WTC11 (cell line): ENCODE data around the gene NEMP2. TPM values are rescaled to one million over a fixed set of nuclear protein-coding genes. Genes with fewer than 3 reads are reported as not detected.

Source experiments
- ATAC-seq: fragments of 200-7000 bp; cut with Tn5 transposase; 2 replicates; pipeline ENCODE4 v1.10.0; 2021; ENCODE audit warnings: mild to moderate bottlenecking, moderate library complexity
- CTCF ChIA-PET: fragments of 300-600 bp; sonication (Branson Sonifier 250); formaldehyde crosslinking; loops from one replicate; lab custom pipeline; 2021; ENCODE audit warnings: antibody characterized with exemption; lab: Charles Lee
- POLR2A ChIA-PET: fragments of 350-600 bp; sonication (Branson Sonifier 250); formaldehyde crosslinking; loops from one replicate; lab custom pipeline; 2021; ENCODE audit warnings: antibody characterized with exemption; lab: Charles Lee
- DNase-seq: peaks from one replicate; pipeline ENCODE4 v3.0.0; 2021; ENCODE audit warnings: low spot score
- H3K27ac Mint-ChIP-seq: 2 replicates; pipeline ENCODE4 v1.8.0; 2021; ENCODE audit warnings: mixed read lengths
- H3K27me3 Mint-ChIP-seq: 2 replicates; pipeline ENCODE4 v1.8.0; 2021; ENCODE audit warnings: low read depth, mild to moderate bottlenecking, moderate library complexity, mixed read lengths
- H3K36me3 Mint-ChIP-seq: 2 replicates; pipeline ENCODE4 v1.8.0; 2021; ENCODE audit warnings: mixed read lengths
- H3K4me1 Mint-ChIP-seq: 2 replicates; pipeline ENCODE4 v1.8.0; 2022; ENCODE audit warnings: mixed read lengths
- H3K4me3 Mint-ChIP-seq: 2 replicates; pipeline ENCODE4 v1.8.0; 2021; ENCODE audit warnings: mild to moderate bottlenecking, moderate library complexity, mixed read lengths
- H3K9me3 Mint-ChIP-seq: 2 replicates; pipeline ENCODE4 v1.8.0; 2021; ENCODE audit warnings: mixed read lengths
- AFF4 ChIP-seq: sonication (generic); formaldehyde crosslinking; IDR thresholded peaks from 2 replicates; pipeline ENCODE4 v1.8.1; 2023; ENCODE audit warnings: mild to moderate bottlenecking, missing genetic modification reagents, borderline replicate concordance
- AR ChIP-seq: fragments of 250-450 bp; sonication (Bioruptor Pico); IDR thresholded peaks from 2 replicates; pipeline ENCODE4 v1.9.0; 2021; ENCODE audit warnings: mild to moderate bottlenecking
- ARID4B ChIP-seq: sonication (generic); formaldehyde crosslinking; IDR thresholded peaks from 2 replicates; pipeline ENCODE4 v1.8.0; 2023; ENCODE audit warnings: missing genetic modification reagents, mild to moderate bottlenecking, borderline replicate concordance
- CBFB ChIP-seq: sonication (generic); formaldehyde crosslinking; IDR thresholded peaks from 2 replicates; pipeline ENCODE4 v1.8.1; 2022; ENCODE audit warnings: mild to moderate bottlenecking, low read depth, missing genetic modification reagents
- CREB1 ChIP-seq: sonication (generic); formaldehyde crosslinking; IDR thresholded peaks from 2 replicates; pipeline ENCODE4 v1.8.0; 2023; ENCODE audit warnings: mild to moderate bottlenecking, missing genetic modification reagents
- ERG ChIP-seq: fragments of 250-450 bp; sonication (Bioruptor Pico); IDR thresholded peaks from 2 replicates; pipeline ENCODE4 v1.8.0; 2021; ENCODE audit warnings: mild to moderate bottlenecking
- ESRRA ChIP-seq: sonication (generic); formaldehyde crosslinking; IDR thresholded peaks from 2 replicates; pipeline ENCODE4 v1.8.1; 2022; ENCODE audit warnings: mild to moderate bottlenecking, missing genetic modification reagents, borderline replicate concordance
- FOXK1 ChIP-seq: sonication (generic); formaldehyde crosslinking; IDR thresholded peaks from 2 replicates; pipeline ENCODE4 v1.8.0; 2022; ENCODE audit warnings: mild to moderate bottlenecking, moderate library complexity, missing genetic modification reagents
- OVOL2 ChIP-seq: fragments of 250-450 bp; sonication (Bioruptor Pico); IDR thresholded peaks from 2 replicates; pipeline ENCODE4 v1.9.0; 2021; ENCODE audit warnings: mild to moderate bottlenecking, borderline replicate concordance
- SOX15 ChIP-seq: fragments of 250-450 bp; sonication (Bioruptor Pico); IDR thresholded peaks from 2 replicates; pipeline ENCODE4 v1.9.0; 2021; ENCODE audit warnings: mild to moderate bottlenecking
- SP1 ChIP-seq: sonication (generic); formaldehyde crosslinking; conservative IDR thresholded peaks from 2 replicates; pipeline ENCODE4 v1.8.1; 2022; ENCODE audit warnings: missing genetic modification reagents
- TEAD1 ChIP-seq: sonication (generic); formaldehyde crosslinking; IDR thresholded peaks from 2 replicates; pipeline ENCODE4 v1.8.0; 2022; ENCODE audit warnings: mild to moderate bottlenecking, missing genetic modification reagents
- ZNF281 ChIP-seq: sonication (generic); formaldehyde crosslinking; IDR thresholded peaks from 2 replicates; pipeline ENCODE4 v1.8.0; 2023; ENCODE audit warnings: mild to moderate bottlenecking, missing genetic modification reagents
- ZNF396 ChIP-seq: fragments of 250-450 bp; sonication (Bioruptor Pico); IDR thresholded peaks from 2 replicates; pipeline ENCODE4 v1.8.0; 2021; ENCODE audit warnings: mild to moderate bottlenecking, moderate library complexity, borderline replicate concordance
- ZNF512 ChIP-seq: sonication (generic); formaldehyde crosslinking; IDR thresholded peaks from 2 replicates; pipeline ENCODE4 v1.8.1; 2022; ENCODE audit warnings: missing genetic modification reagents, borderline replicate concordance
- total RNA-seq: library from RNA; stranded (reverse); gene quantifications from 3 replicates; pipeline ENCODE4 v1.2.3, GENCODE V29; 2021

Gene NEMP2
- total RNA-seq, 1 experiment from 2014 or later, result 7.2 TPM

GRCh38 chr2:190481339-190481738 lies 53.2 kb downstream of the NEMP2 start:
- H3K4me1 Mint-ChIP-seq, result no peaks in the 10 kb centered on the region
- no peaks in the 10 kb centered on the region for H3K9me3 Mint-ChIP-seq
- TF ChIP-seq ZNF512 (CRISPR knock-in tag) (no peak), OVOL2 (CRISPR knock-in tag) (no peak), ESRRA (CRISPR knock-in tag) (no peak), TEAD1 (no peak), SOX15 (CRISPR knock-in tag) (no peak), ZNF396 (no peak), ZNF281 (no peak), AR (CRISPR knock-in tag) (no peak), FOXK1 (CRISPR knock-in tag) (no peak), ARID4B (CRISPR knock-in tag) (no peak), SP1 (CRISPR knock-in tag) (no peak), ERG (CRISPR knock-in tag) (no peak), CBFB (CRISPR knock-in tag) (no peak), AFF4 (no peak), CREB1 (CRISPR knock-in tag) (no peak)
- H3K4me3 Mint-ChIP-seq, result no peak overlapping the region
- POLR2A ChIA-PET, result no interaction called here
- CTCF ChIA-PET, result interaction anchor here (1.0 kb wide), 1 partner anchor 30 kb away, joined by 3 read pairs; no protein-coding TSS in a partner anchor
- H3K27me3 Mint-ChIP-seq, result no peaks in the 10 kb centered on the region
- H3K27ac Mint-ChIP-seq, result no peak overlapping the region
- H3K36me3 Mint-ChIP-seq, result no peaks in the 10 kb centered on the region
- ATAC-seq (no peak), DNase-seq (no peak)
